GM12872 (cell line): ENCODE results near the gene GINS1.

Experiments used
- TF ChIP-seq, protein P1 (sequence below): IDR thresholded peaks from 3 replicates; pipeline ENCODE4 v1.5.1; 2011; ENCODE audit warnings: low read depth, mild to moderate bottlenecking, low read length, moderate library complexity; ENCODE audit not compliant: insufficient read depth

The GINS1 gene

GRCh38 chr20:25444556-25444955 lies 37.1 kb downstream of the GINS1 start:
- TF ChIP-seq, protein P1, sequence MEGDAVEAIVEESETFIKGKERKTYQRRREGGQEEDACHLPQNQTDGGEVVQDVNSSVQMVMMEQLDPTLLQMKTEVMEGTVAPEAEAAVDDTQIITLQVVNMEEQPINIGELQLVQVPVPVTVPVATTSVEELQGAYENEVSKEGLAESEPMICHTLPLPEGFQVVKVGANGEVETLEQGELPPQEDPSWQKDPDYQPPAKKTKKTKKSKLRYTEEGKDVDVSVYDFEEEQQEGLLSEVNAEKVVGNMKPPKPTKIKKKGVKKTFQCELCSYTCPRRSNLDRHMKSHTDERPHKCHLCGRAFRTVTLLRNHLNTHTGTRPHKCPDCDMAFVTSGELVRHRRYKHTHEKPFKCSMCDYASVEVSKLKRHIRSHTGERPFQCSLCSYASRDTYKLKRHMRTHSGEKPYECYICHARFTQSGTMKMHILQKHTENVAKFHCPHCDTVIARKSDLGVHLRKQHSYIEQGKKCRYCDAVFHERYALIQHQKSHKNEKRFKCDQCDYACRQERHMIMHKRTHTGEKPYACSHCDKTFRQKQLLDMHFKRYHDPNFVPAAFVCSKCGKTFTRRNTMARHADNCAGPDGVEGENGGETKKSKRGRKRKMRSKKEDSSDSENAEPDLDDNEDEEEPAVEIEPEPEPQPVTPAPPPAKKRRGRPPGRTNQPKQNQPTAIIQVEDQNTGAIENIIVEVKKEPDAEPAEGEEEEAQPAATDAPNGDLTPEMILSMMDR = no peak

- TF ChIP-seq, protein P1 = no peak
Measured at GRCh38 chr20:25447671-25448070, 40.2 kb downstream of the GINS1 start.

DNA sequence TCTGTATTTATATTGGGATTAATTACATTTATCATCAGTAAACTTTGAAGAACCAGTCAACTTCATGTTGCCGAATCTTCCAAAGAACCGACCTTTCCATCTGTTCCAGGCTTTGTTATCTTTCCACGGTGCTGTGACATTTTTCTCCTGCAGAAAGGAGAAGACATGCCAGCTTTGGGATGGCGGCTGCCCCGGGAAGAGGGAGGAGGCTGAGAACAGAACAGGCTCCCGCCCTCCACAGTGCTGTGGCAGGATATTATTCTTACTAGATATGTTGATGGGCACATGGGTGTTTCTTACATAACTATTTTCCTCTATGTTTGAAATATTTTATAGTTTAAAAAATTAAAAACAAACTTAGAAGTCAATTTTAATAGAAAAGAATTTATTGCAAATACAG lies 44.9 kb downstream of the GINS1 start:
- TF ChIP-seq, protein P1 = no peak

GRCh38 chr20:25453035-25453810 lies 45.8 kb downstream of the GINS1 start:
- TF ChIP-seq, protein P1 = no peak

- TF ChIP-seq, protein P1 = no peak
Measured at GRCh38 chr20:25454153-25454900, 46.9 kb downstream of the GINS1 start.

- TF ChIP-seq, protein P1 = no peak
Measured at GRCh38 chr20:25457886-25458680, 50.6 kb downstream of the GINS1 start.
